Superior temporal gyrus (tissue), 1 donor: Measurements from ENCODE around the gene PSMD5.
A peak's percentile ranks its signal among the peaks of the same experiment; 100 is the strongest.

Experiments used
- DNase-seq: peaks from one replicate; pipeline ENCODE4 v3.0.0-alpha.2; 2016; ENCODE audit errors: extremely low spot score

PSMD5 gene

DNA sequence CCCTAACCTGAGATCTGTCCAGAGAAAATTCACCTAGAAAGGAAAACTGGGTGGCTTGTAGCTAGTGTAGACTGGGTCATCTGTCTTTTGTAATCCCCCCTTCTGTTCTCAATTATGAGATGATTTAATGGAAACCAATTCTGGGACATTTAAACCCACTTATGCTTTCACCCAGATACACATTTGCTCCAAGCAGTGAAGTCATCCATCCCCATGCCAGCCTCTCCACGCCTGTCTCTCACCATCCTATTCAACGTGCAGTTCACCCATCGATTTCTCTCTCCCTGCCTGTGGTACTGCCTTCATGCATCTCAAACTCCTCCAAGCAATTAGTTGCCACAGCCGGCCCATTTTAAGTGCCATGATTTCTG is 32.5 kb upstream of the PSMD5 start:
- DNase-seq = no peak

DNA sequence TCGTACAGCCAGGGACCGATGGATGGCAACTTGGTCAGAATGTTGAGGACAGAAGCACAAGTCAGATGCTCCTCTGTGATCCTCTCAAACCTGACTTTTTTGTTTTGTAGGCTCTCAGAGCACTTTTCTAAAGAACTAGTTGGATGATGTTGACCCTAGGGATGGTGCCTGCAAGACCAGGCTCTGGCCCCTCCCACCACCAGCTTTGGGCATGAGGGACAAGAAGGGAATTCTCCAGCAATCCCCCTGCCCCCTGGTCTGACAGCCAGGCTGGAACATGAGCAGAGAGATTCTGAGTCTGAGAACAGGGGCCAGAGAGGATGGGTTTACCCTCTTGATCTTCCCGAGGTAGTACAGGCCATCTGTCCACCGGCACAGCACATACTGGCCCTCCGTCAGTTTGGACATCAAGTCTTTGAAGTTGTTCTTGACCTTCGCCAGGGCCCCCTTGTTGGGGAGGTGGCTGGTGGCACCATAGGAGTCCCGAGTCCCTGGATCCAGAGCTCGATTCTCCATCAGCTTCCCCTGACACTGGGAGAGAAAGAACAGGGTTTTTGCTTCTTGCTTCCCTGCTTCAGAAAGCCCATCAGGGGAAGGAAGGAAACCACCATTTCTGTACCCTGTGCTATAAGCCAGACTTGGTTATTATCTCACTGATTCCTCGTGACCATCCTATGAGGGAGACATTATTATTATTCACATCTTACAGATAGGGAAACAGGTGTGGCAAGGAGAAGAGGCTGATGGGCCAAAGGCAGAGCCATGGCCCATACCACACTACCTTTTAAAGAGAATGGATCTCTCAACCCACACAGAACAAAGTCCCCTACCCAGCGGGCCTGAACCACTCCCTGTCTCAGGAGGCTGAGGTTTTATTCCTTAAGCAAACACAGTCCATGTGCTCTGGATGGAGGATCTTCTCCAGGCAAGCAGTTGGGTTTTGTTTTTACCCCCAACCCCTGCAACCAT is 31.8 kb upstream of the PSMD5 start:
- DNase-seq = no peak

DNA sequence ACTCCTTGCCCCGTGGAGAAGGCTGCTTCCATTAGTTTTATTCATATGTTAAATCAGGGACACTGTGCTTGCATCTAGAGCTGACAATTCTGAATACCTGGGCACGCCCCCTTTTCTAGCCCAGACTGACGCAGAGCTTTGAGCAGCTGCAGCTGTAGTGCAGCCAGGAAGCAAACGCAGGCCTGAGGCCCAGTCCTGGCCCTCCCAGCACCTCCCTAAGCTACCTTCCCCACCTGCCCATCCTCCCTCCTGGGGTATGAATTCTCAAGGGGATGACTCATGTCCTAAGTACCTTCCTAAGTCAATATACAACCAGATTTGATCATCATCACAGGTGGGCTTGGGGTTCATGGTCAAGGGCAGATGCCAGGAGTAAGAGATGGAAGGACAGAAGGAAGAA is 30.8 kb upstream of the PSMD5 start:
- DNase-seq = no peak

DNA sequence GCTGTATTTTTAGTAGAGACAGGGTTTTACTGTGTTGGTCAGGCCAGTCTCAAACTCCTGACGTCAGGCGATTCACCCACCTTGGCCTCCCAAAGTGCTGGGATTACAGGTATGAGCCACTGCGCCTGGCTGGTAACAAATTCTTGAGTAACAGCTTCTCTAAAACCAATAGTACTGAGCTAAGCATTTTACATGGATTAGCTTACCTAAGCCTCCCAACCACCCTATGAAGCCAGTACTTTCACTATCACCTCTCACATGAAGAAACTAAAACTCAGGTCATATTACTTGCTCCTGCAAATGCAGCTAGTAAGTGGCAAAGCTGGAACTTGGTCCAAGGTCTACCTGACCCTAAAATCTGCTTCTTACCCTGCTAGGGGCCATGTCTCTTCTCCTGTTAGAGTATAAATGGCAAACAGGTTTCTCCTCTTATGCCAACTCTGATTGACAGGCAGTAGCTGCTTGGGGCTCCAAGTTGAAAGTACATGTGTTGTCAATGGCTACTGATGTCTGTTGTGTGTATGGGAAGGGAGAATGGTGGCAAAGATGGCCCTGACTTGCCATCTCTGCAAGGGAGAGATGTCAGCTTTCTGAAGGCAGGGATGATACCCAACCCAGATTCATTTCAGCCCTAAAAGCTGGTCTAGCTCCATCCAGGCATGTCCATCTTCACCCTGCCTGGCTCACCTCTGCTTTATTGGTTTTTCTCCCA is 30.2 kb upstream of the PSMD5 start:
- no peak for DNase-seq

DNA sequence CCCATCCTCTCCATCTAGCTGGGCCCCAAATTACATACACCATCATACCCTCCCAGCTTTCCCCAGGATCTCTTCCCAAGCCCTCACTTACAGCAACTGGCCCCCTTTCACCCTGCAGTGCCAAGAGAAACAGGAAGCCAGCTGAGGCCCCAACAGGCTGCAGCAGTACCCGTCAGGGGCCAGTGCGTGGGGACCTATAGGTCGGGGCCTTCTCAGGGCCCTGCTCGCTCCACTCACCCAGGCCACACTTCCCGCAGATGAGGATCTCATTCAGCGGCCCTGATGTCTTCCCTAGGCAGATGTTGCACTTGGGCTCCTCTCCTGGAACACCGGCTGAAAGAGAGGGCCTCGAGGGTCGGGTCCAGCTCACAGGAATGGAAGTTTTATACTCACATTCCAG is 27.5 kb upstream of the PSMD5 start:
- DNase-seq = no peak

DNA sequence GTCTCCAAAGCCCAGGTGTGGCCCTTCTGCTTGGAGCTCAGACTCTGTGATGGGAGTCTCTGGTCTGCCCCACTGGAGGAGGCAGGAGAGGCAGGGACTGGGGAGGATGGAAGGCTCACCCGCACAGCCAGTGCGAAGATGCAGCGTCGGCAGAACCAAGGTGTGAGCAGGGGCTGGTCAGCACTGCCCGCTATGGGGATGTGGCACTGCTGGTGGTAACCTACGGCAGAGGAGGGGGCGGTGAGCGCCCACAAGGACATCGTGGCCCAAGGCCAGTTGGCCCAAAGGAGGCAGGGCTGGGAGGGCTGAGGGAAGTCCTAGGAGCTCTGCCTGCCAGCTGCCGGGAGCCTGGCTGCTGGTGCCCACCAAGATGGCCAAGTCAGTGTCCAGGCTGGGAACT is 27.0 kb upstream of the PSMD5 start:
- DNase-seq = no peak

DNA sequence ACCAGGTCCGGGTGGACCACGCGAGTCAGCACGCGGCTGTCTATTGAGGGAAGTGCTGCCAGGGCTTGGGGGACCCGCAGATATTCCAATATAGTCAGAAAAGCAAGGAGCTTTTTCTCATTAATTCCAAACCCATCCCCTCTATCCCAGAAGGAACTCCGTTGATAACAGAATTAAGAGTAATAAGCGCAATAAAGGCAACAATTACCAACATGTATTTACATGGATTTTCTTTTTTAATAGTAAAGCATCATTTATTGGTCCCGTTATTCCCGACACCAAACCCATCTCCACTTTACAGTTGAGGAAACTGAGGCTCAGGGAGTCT is 26.6 kb upstream of the PSMD5 start:
- no peak for DNase-seq

DNA sequence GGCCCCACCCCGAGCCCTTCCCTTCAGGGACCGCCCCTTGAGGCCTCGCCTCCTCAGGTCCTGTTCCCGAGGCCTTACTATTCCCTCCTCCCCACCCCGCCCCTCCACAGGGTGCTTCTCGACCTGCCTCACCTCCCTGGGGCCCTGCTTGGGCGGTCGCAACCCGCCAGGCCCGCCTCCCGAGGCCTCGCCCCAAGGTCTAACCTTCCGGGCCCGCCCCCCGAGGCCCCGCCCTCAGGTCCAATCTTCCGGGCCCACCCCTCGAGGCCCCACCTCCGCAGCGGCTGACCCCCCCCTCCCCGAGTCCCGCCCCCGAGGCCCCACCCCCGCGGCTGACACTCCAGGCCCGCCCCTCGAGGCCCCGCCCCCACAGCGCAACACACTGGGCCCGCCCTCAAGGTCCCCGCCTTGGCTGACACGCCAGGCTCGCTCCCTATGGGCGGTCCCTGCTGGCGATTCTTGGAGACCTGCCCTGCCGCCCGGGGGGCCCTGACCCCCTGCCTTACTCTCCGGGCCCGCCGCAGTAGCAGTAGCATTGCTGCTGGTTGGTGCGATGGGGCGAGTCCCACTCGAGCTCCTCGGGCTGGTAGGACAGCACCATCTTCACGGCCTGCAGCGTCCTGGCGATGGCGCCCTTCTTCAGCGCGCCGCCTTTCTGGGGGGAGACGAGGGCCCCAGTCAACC is 26.1 kb upstream of the PSMD5 start:
- peak; percentile 70 for DNase-seq

DNA sequence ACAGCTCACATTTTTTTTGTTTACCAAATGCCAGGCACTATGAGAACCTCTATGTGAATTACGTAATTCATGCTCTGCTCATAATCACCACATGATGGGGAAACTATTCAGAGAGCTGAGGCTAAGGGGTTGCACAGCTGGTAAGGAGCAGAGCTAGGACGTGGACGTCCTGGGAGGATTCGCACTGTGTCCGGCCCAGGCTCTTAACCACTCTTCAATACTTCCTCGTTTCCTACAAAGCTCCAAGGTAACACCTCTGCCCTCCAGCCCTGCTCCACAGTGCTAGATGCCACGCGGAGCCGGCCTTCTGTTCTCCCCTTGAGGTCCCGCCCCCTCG is 25.6 kb upstream of the PSMD5 start:
- no peak for DNase-seq

DNA sequence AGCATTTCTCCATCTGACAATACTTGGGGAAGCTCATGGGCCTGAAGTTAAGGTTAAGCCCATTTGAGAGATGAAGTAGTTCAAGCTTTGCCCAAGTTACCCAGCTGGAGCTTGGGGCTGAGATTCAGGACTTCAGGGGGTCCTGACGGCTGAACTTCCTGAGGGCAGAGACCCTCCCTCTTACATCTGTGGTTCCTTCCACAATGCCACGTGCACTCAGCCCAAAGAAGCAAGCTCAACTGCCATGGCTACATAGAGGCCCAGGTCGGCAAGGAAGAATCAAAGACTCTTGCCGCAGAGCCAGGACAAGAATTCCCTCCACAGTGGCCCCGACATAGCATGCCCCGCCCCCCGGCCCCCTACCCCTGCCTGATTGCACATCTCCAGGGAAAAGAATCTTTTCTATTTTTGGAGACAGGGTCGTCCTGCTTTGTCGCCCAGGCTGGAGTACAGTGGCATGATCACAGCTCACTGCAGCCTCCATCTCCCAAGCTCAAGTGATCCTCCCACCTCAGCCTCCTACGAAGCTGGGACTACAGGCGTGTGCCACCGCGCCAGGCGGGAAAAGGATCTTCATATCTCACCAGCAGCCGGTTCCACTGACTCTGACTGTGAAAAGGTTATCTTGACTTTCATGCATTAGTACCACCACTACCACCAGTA is 25.1 kb upstream of the PSMD5 start:
- no peak for DNase-seq

DNA sequence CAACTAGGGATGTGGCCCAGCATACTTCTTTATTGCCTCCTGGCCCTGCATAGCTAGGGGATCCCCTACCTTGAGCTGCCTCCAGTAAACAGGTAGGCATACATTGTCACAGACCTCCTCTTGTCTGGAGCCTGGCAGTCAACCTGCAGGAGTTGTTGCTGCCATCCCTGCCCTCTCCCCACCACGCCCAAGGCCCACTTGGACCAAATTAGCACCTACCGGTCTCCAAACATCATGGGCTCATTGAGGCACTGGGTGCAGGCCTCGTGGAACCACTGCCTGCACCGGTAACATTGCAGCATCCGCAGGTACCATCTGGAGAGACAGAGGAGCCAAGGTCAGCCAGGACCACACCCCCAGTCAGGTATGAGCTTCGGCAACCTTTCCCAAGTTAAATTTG is 23.9 kb upstream of the PSMD5 start:
- no peak for DNase-seq

DNA sequence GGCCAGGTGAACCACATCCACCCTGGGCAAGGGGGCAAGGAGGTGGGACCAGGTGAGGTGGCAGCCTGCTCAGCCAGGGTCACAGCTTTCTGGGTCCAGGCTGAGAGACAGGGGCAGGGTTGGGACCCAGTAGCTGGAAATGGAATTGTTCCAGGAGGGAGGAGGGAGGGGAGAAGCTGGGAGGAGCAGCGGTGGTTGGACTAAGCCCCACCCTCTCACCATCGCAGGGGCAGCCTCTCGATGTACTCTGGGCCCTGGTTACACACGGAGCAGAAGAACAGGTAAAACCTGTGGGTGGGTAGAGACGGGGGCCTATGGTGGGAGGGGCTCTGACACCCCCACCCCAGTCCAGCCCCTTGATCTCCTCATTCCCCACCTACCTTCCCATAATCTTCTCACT is 23.1 kb upstream of the PSMD5 start:
- DNase-seq = no peak

DNA sequence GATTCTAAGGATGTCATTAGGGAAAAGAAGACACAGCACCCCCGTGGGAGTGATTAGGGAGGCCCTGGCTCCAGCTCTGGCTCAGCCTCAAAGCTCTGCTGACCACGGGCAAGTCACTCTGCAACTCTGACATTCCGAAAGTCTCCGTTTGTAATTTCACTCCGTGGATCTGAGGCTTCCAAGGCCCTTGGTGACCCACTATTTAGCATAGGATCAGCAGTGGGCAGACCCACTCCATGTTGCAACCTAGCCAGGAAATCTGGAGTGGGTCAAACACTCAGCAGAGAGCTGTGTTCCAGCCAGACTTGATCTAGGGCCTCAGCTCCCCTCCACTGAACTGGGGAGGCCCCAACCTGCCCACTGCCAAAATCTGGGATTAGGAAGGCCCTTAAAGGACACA is 22.5 kb upstream of the PSMD5 start:
- DNase-seq = no peak

DNA sequence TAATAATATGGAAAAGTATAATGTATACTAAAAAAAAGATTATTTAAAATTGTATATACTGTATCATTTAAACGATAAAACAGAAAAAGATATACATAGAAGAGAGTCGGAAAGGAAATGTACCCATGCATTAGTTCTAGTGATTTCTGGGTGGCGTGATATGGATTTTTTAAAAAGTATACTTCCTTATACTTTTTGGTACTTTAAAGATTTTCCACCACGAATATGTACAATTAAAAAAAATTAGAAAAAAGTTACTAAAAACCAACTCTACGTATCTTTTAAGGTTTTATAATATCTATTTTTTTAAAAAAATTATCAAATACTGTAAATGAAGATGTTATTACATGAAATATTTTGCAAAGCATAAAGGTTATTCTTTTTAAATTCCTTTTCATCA is 22.0 kb upstream of the PSMD5 start:
- DNase-seq = no peak

DNA sequence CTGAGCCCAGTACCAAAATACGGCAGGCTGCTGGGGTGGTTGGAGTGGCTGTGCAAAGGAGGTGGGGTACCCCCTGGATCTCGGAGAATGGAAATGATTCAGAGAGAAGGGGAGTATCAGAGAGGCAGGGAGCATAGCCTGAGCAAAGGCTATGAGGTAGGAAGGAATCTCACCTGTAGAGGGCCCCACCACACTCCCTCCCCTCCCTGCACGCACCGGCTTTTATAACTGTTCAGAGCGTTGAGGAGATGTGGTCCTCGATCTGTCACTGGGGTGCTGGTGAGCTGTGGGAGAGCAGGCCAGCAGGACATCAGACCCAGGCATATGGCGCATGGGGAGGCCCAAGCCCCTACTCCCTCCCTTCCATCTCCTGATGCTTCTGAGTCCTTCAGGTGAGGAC is 21.1 kb upstream of the PSMD5 start:
- no peak for DNase-seq

DNA sequence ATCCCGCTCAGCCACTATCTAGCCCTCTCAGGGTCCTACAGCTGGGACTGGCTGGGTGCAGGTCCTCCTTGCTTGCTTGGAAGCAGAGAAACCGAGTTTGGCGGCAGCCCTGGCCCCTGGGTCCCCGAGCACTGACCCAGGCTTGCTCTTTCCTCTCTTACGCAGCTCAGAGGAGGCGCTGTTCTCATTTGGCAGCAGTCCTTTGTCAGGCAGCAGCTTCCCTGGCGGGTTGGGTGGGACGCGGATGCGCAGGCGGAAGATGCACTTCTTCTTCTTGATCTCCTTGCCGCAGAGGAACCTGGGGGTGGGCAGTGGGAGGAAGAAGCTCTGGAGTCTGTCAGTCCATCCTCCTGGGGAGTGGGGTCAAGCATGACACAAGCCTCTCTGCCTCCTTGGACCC is 19.7 kb upstream of the PSMD5 start:
- DNase-seq = no peak

DNA sequence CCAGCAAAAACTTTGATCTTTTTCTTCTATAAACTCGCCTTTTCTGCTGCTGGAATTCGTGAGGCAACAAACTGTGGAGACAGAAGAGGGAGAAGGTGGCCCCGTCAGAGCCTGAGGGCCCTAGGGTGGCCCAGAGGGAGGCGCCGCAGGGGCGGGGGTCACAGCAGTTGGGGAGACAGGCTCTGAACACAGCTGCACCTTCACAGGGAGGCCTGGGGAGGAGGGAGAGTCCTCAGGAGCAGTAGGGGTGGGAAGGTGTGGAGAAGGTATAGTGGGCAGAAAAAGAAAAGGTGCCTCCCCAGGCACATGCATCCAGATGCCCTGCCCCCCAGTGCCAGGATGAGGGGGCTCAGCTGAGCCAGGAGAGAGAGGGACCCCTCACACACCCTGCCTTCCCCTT is 19.2 kb upstream of the PSMD5 start:
- no peak for DNase-seq

DNA sequence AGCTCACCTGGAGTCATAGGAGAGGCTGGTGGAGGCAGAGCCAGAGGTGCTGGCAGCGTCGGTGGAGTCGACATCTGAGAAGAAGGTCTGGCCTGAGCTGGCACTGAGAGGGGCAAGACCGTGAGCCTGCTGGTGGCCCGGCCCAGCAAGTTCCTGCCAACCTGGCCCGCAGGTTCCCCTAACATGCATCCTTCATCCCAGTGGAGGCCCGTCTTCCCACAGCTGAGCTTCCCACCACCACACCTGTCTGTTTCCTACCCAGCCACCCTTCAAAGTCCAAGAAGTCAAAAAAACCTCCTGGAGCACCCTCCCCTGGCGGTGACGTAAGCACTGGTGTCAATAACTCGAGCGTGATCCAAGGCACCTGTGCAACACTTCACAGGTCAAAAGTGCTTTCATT is 17.4 kb upstream of the PSMD5 start:
- no peak for DNase-seq

DNA sequence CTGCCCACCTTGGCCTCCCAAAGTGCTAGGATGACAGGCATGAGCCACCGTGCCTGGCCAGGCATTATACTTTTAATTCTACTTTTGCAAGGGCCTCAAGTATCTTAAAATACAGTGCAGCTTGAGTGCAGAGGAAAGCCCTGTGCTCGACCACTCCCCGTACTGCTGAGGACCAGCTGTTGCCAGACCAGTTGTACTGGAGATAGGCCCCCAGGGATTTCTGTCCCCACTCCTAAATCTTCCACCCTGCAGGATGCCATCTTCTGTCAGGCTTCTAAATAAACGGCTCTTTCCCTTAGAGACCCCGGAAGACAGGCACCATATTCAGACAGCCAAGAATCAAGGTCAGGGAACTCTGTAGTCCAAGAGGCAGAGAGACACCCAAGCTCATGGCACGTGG is 16.6 kb upstream of the PSMD5 start:
- no peak for DNase-seq

DNA sequence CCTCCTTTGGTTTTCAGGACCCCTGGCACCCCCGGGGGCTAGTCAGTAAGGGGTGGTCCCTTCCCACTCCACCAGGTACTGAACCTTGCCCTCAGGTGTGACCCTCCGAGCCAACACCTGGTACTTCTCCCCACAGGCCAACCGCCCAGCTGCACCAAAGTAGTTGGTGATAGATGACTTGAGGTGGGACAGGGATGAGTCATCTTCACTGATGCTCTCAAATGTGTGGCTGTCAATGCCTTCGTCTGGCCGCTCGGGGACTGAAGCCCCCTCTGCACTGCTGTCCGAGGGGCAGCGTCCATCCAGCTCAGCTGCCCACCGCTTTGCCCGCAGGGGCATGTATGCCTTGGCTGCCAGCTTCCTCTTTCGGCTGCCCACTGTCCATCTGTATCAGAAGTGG is 15.2 kb upstream of the PSMD5 start:
- no peak for DNase-seq

DNA sequence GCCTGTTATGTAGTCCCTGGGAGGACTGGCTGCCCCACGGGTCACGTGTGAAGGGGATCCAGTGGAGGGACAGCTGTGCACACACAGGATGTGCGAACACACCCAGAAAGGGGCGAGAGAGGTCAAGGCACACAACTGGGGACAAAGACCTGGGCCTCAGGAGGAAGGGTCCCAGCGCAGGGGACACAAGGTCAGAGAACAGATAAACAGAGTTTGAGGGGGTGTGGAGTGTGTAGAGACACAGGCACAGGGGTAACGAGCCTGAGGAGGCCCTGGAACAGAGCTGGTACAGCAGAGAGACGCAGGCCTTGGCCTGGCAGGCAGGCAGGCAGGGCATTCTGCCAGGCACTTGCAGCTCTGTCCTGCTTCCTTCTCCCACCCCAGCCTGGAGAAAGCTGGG is 14.8 kb upstream of the PSMD5 start:
- no peak for DNase-seq

DNA sequence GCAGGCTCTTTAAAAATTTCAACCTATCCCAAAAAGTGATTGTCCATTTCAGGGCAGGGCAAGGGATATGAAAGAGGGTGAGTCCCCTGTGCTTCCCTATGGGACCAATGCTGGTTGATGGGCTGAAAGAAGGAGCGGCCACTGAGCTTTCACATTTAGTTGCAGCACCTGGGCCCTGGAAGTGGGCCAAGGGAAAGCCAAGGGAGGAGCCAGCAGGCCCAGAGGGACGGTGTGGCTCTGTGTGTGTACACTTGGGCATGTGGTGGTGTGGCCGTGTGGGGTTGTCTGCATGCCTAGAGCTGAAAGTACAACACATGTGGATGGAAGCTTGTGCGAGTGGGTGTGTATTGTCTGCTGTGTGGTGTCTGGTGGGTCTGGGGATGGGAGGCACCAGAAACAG is 14.0 kb upstream of the PSMD5 start:
- no peak for DNase-seq
